GM21360 (cell line): Measurements from ENCODE around the gene FAM89B.

ENCODE experiments used
- ATAC-seq: cut with Tn5 transposase; IDR thresholded peaks from one replicate; pipeline ENCODE4 v1.9.1; 2021; ENCODE audit warnings: mild to moderate bottlenecking, moderate library complexity; ENCODE audit not compliant: unreplicated experiment

The FAM89B gene

GRCh38 chr11:65538915-65539743 is 33.2 kb upstream of the FAM89B start:
- no peak for ATAC-seq

DNA sequence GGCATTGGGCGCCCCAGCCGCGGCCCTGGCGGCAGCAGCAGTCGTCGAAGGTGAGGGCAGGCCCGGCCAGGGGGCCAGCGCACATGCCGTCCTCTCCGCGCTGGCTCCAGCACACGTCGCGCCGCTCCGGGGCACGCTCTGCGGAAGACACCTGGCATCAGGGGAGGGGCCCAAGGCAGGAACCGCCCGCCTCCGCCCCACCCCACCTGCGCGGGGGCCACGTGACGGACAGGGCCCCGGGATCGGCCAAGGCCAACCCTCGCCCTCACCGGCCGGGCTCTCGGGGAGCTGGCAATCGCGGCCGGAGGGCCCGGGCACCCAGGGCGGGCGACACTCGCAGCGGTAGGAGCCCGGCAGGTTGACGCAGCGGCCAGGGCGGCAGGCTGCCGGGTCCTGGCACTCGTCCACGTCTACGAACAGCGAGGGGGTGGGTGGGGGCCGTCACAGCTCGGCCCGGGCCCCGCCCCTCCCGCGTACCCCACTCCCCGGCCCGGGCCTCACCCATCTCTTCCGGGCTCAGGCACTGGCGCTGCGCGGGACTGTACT is 32.5 kb upstream of the FAM89B start:
- ATAC-seq: no peak

DNA sequence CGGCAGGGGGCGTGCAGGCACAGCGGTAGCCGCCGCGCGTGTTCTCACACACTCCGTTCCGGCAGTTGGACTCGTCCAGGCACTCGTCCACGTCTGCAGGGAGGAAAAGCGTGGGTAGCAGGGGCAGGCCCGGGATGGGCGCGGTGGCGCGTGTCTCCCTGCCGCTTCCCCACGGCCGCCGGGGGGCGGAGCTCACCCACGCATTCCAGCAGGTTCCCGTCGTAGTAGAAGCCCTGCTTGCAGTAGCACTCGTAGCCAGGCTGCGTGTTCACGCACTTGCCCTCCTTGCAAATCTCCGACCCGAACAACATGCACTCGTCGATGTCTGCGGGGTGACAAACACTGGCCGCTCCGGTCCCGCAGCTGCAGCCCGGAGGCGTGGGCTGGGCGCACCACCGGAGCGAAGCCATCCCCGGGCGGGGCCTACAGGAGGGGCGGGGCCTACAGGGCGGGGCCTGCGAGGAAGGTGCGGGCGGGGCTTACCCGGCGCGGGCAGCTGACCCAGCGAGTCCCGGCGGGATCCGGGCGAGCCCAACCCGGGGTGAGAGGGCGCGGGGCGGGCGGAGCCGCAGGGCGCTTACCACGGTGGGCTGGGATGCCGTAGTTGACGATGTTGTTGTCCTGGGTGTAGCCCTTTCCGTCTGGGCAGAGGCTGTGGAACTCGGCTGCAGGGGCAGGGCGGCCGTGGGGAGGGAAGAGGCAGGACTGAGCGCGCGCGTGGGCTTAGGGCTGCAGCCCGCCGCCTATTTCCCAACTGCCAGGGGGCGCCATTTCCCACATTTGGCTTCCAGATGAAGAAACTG is 31.8 kb upstream of the FAM89B start:
- ATAC-seq: peak; percentile 57

DNA sequence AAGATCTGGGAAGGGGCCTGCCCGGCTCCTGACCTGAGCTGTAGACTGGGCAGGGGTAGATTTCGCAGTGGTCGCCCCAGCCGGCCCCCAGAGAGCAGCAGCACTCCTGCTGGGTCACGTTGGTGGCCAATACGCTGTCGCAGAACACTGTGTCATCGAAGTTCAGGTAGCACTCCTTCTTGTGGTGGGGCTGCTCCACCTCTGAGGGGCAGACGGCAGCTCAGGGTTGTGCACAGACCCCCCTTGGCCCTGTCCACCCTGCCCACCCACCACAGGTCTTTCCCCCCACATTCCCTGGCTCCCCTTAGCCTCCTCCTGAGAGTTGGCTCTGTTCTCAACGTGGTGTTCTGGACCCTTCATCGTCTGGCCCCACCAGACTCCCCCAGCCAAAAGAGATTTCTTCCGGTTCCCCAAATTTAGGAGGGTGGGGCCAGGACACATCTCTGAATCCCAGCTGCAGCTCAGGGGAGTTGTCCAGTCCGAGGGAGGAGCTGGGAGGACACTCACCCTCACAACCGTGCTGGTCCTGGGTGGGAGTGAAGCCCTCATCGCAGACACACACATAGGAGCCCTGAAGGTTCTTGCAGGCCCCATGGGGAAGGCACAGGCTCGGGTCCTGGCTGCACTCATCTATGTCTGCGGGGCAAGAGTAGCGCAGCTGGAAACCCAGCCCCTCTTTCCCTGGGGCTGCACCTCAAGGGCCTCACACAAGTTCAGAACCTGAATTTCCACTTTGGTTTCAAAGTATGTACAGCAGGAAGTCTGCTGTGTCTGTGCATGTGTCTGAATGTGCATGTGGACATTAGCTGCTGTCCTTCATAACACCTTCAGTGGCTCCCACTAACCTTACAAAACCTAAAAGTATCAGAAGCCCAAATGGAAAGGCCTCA is 31.0 kb upstream of the FAM89B start:
- no peak for ATAC-seq

DNA sequence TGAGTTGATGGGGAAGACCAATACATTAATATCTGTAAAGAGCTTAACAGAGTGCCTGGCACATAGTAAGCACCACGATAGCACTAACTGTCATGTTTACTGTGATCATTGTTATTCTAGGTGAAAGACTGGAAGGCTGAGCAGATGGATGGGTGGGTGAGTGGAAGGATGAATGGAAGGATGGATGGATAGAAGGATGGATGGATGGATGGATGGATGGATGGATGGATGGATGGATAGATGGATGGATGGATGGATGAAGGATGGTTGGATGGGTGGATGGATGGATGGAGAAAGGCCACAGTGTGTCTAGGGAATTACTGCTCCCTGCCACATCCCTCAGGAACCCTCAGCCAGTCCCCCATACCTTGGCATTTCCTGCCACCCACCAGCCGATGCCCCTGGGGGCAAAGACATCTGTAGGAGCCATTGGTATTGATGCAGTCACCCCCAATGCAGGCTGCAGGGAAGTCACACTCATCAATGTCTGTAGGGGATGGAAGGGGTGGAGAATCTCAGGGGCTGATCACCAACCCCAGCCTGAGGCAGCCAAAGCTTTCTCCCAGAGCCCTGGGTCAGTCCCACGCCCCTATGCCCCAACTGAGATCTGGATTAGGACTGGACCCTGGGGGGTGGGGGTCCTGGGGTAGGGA is 29.5 kb upstream of the FAM89B start:
- ATAC-seq: no peak

- ATAC-seq: no peak
Observed at GRCh38 chr11:65545853-65546216, 26.5 kb upstream of the FAM89B start.

GRCh38 chr11:65546217-65546958 is 25.9 kb upstream of the FAM89B start:
- peak; percentile 58 for ATAC-seq

- no peak for ATAC-seq
Observed at GRCh38 chr11:65547446-65548125, 24.8 kb upstream of the FAM89B start.

GRCh38 chr11:65548395-65548794 is 23.9 kb upstream of the FAM89B start:
- ATAC-seq: no peak

DNA sequence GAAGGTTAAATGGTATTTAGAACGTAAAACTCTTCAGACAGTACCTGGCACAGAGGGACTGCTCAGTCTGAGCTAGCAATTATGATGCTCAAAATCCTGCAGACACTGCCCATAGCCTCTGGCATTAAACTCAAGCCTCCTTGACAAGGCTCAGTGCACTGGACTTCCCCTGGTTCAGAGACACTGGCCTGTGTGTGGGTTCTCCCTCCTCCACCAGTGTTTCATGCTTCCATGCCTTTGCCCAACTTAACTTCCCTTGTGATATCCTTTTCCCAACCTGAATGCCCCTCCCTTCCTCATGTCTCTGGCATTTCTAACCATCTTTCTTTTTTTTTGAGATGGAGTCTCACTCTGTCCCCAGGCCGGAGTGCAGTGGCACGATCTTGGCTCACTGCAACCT is 23.2 kb upstream of the FAM89B start:
- ATAC-seq: no peak

DNA sequence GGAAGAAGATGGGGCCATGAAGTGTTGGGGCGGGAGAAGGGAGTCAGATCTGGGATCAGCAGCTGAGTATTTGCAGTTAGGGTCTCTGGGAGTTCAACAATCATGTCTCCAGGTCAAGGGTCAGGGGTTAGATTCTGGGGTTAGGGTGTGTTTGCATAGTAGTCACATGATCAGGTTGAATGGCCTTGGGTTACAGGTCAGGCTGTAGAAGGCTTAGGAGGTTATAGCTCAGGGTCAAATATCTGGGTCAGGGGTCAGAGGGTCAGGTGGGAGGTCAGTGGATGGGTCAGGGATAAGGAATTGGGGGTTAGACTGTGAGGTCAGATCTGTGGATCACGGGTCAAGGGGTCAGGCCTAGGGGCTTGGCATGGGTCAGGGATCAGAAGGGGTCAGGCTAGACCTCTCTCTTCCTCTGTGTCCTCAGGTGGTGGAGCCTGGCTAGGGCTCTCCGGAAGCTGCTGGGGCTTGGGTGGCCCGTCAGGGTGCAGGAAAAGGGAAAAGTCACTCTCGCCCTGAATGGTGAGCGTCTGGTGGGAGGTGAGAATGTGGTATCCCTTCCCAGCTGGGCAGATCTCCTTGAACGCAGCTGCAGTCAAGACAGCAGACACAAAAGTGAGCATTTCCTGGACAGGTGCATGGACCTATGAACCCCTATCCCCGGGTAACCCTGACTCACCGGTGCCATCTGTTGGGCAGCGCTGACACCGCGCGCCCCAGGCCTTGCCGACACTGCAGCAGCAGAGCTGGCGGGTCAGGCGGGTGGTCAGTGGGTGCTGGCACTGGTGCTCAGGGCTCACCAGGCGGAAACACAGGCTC is 20.6 kb upstream of the FAM89B start:
- ATAC-seq: no peak

GRCh38 chr11:65552388-65552951 is 19.9 kb upstream of the FAM89B start:
- no peak for ATAC-seq

DNA sequence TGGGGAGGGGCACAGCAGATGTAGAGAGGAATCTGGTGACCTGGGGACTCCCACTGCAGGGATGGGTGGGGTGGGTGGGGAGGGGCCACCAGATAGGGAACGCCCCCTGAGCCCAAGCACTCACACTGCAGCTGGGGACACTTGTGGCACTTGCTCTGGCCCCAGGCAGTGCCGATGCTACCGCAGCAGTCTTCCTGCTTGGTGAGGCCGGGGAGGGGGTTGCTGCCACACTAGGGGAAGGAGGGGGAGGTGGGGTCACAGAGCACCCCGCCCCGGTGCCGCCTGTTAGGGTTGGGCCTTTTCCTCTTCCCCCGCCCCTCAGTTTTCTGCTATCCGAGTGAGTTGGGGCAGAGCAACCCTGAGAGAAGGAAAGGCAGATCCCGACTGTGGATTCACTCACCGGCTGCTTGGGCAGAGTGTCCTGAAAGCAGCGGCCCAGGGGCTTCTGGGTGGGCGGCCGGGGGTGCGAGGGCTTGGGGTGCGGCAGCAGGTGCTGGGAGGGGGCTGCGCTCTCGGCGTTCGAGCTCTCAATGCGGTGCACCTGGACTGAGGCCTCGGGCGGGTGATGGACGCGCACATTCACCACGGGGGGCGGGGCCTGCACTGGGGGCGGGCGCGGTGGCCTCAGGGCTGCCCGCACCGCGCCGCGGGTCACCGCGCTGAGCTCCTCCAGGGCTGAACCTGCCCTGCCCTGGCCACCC is 18.9 kb upstream of the FAM89B start:
- no peak for ATAC-seq

GRCh38 chr11:65554057-65554818 is 18.1 kb upstream of the FAM89B start:
- ATAC-seq: no peak

DNA sequence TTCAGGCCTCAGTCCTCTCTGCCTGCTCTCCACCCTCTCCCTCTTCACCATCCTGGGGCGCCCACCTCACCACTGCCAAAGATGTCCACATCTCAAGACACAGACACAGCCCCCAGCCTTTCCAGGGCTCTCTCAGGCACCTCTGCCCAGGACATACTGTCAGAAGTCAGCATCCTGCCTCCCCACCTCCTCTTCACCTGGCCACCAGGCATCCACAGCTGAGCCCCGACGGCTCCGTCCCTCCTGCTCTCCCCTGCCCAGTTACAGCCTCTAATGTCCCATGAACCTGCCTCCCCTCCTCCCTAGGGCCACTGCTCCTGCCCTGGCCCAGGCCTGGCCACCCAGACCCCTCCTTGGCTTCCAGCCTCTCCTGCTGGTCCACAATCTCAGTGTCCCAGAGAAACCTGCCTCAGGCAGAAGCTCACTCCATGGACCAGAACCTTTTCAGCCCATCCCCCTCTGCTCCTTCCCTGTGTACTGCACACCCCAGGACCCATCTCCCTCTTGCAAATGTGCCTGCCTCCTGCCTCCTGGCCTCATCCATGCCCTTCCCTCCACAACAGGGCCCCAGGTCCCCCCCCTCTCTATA is 17.4 kb upstream of the FAM89B start:
- no peak for ATAC-seq

DNA sequence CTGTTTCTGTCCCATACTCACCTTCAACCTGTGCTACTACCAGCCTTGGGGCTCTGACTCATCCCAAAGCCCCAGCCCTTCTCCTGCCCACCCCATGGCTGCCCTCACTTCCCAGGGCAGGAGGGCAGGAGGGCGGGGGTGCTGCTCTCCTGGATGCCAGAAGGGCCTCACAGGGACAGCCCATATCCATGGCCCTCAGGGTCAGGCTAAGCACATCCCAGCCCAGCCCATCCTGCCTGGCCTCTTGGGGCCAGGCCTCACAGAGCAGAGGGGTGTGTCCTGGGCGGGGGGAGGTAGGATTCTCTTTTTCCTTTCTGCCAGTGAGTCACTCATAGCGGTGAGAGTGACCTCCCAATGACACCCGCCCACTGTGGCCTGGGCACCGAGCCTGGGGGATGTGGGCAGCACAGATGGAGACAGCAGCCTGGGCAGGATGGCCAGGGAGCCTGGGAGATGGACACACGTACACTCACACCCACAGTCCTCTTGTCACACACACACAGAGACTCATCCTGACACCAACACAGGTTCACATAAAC is 16.6 kb upstream of the FAM89B start:
- ATAC-seq: no peak
